NOMO-1 (cell line): ENCODE measurements around the gene WNT3A.

Experiments used
- DNase-seq, 2 experiments: peaks; one replicate each; lab custom pipeline; 2025; ENCODE audit not compliant: unreplicated experiment in 2 of 2; lab: John Stamatoyannopoulos, UW

WNT3A gene

GRCh38 chr1:228046421-228047182, 39.8 kb downstream of the WNT3A start:
- no peak for DNase-seq

DNA sequence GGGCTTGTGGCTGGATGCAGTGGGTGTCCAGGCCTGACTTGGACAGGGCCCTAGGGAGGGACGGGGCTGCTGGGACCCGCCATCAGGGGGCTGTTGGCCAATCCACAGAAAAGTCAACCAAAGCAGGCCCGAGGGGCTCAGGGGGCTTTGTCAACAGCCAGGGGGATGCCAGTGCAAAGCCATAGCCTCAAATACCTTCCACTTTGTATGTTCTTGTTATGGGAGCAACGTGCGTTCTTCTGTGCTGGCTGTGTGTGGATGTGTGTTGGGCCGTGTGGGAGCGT, 40.3 kb downstream of the WNT3A start:
- no peak for DNase-seq

DNA sequence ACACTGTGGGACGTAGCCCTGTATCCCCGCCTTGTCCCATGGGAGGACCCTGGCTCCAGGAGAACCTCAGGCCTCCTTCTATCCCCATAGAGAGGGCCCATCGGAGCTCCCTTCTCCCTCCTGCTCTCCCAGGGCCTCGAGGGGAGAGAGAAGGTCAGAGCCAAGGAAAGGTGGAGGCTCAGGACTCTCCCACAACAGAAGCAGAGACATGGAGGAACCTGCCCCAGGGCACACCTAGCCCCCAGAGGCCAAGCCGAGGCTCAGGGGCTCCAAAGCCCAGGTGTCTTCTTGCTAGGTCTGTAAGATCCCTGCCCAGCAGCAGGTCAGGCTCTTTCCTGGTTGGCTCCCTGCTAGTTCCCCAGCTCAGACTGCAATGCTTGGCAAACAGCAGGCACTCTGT, 41.3 kb downstream of the WNT3A start:
- no peak for DNase-seq

GRCh38 chr1:228048659-228049298, 42.0 kb downstream of the WNT3A start:
- DNase-seq: no peak

- DNase-seq: no peak
These were observed 43.9 kb downstream of the WNT3A start for GRCh38 chr1:228050571-228051231.

DNA sequence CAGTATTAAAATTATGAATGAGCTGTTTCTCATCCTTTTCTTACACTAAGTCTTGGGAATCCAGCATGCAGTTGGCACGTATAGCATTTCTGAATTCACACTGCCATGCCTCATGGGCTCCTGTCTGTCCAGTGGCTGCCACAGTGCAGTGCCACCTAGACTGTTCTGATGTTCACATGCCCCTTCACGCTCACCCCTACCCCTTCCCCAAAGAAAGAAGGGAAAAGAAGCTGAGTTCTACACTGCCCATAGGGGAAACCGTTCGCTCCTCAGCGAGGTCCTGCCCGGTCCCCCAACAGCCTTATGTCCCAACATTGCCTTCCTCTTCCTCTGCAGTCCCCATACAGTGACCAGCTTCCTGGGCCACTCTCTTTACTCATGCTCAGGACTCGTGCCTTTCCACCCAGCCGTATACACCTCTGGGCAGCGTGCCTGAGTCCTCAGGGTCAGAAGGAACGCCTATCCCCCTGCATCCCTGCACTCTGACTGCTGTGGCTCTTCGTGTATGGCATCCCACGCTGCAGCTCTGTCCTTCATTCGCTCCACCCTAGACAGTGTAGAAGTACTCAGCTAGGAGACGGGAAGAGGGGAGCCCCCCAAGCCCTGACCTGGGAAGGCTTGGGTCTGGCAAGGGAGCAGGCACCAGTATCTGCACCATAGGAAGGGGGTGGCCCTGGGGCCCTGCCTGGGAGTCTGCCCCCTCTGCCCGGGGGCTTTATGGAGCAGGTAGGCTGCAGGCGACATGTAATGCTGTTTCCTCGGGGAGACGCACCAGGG, 51.6 kb downstream of the WNT3A start:
- no peak for DNase-seq

DNA sequence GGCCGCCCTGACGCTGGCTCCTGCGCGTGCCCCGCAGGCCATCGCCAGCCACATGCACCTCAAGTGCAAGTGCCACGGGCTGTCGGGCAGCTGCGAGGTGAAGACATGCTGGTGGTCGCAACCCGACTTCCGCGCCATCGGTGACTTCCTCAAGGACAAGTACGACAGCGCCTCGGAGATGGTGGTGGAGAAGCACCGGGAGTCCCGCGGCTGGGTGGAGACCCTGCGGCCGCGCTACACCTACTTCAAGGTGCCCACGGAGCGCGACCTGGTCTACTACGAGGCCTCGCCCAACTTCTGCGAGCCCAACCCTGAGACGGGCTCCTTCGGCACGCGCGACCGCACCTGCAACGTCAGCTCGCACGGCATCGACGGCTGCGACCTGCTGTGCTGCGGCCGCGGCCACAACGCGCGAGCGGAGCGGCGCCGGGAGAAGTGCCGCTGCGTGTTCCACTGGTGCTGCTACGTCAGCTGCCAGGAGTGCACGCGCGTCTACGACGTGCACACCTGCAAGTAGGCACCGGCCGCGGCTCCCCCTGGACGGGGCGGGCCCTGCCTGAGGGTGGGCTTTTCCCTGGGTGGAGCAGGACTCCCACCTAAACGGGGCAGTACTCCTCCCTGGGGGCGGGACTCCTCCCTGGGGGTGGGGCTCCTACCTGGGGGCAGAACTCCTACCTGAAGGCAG, 52.3 kb downstream of the WNT3A start:
- DNase-seq: no peak

- DNase-seq: no peak
These were observed 53.0 kb downstream of the WNT3A start for GRCh38 chr1:228059634-228060457.

DNA sequence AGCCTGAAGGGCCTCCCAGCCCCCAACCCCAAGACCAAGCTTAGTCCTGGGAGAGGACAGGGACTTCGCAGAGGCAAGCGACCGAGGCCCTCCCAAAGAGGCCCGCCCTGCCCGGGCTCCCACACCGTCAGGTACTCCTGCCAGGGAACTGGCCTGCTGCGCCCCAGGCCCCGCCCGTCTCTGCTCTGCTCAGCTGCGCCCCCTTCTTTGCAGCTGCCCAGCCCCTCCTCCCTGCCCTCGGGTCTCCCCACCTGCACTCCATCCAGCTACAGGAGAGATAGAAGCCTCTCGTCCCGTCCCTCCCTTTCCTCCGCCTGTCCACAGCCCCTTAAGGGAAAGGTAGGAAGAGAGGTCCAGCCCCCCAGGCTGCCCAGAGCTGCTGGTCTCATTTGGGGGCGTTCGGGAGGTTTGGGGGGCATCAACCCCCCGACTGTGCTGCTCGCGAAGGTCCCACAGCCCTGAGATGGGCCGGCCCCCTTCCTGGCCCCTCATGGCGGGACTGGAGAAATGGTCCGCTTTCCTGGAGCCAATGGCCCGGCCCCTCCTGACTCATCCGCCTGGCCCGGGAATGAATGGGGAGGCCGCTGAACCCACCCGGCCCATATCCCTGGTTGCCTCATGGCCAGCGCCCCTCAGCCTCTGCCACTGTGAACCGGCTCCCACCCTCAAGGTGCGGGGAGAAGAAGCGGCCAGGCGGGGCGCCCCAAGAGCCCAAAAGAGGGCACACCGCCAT, 53.8 kb downstream of the WNT3A start:
- no peak for DNase-seq

- no peak for DNase-seq
These were observed 54.8 kb downstream of the WNT3A start for GRCh38 chr1:228061411-228062084.

DNA sequence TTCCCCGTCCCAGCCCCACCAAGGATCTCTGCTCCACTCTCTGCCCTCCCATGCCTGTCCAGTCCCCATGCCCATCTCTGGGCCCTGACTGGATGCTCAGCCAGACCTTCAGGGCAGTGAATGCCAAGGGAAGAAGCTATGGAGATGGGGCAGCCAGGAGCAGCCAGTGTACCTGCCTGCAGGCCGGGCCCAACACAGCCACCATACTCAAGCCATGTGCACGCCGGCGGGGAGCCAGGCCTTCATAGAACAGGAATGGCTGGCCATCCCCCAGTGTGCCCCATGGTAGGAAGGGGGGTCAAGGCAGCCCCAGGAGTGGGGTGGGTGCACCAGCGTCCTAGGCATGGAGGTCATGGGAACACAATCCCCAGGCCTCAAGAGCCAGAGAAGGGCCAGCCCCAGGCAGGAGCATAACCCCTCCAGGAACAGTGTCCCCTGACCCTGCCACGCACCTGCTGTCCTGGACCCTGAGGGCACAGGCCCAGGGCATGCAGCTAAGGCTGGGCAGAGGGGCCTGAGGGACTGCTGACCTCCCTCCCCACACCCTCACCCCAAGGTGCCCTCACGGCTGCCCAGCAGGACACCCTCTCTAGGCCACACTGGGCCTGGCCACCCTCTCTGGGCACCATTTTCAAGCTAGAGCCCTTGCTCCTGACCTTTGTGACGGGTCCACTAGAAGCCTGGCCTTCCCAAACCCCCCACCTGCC, 55.4 kb downstream of the WNT3A start:
- DNase-seq: no peak

- DNase-seq: no peak
These were observed 56.0 kb downstream of the WNT3A start for GRCh38 chr1:228062812-228063211.

DNA sequence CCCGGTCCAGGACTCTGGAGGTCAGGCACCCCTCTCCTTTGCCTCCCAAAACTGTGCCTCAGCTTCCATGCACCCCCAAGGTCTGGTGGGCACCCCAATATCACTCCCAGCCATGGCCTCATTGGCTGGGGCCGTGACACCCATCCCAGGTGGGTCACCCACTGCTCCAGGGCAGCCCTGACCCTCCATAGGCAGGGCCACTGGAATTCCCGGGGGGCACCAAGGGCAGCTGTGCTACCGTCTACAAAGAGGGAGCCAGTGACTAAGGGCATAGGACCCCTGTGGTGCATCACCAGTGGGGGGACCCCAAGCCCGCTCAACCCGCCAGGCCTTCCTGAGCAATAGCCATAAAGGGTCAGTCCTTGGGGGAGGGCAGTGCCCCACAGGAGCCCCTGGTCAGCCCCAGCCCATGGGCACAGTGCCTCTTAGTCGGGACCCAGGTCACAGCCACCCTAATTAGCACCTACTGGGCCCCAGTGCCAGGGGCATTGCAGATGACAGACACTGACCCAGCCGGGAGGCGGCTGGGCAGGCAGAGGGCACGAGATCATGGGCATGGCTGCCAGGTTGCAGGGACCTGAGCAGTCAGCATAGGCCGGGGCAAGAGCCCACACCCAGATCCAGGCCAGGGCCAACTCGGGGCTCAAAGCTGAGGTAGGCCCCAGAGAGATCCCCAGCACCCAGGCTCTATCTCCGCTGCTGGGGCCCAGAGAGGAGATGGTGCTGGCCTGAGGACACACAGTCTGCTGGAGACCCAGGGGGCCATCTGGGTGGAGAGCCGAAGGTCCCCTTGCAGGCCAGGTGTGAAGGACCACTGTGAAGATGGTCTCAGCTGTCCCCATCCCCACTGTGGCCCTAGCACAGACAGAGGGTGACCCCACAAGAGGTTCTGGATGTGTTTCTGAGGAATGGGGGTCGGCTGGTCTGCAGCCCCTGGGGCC, 56.7 kb downstream of the WNT3A start:
- DNase-seq: no peak

DNA sequence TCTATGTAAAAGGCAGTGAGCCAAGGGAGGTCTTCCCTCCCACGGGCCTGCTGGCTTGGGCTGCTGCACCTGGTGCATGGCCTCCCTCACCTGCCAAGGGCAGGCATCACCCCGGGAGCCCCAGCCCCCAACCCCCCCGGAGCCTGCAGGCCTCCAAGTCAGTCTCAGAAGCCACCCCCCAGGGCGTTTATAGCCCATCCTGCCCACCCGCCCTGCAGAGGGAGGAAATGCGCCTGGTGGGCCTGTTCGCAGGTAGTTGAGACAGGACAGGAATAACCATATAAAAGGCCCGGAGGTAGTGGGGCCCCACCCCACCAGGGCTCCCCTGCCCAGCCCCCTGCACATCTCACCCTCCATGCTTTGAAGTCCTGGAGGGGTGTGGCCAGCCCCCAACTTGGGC, 57.5 kb downstream of the WNT3A start:
- no peak for DNase-seq

- DNase-seq: no peak
These were observed 58.1 kb downstream of the WNT3A start for GRCh38 chr1:228064741-228065542.
